A549 (cell line): Measurements from ENCODE around the gene KRT13. TPM values are rescaled to one million over a fixed set of nuclear protein-coding genes. Genes with fewer than 3 reads are reported as not detected.

Experiments used
- ATAC-seq, 2 experiments: fragments of 200-7000 bp in 1 of 2; fragments of >200 bp in 1 of 2; cut with Nextera tagmentation in 1 of 2; cut with Tn5 transposase in 1 of 2; 3 replicates each; pipeline versions ENCODE4 v1.8.0 to v1.9.1; 2018 to 2020; ENCODE audit warnings: mild to moderate bottlenecking in 1 of 2, moderate library complexity in 1 of 2
- CTCF ChIA-PET: fragments of 300-600 bp; sonication (Branson Sonifier 250); formaldehyde crosslinking; extraction: SDS; loops from one replicate; lab custom pipeline; 2021; ENCODE audit warnings: antibody characterized with exemption, inconsistent platforms; lab: Yijun Ruan, JAX
- POLR2A ChIA-PET: fragments of 350-600 bp; formaldehyde crosslinking; extraction: SDS; loops from one replicate; lab custom pipeline; 2021; ENCODE audit warnings: antibody characterized with exemption, inconsistent platforms; lab: Yijun Ruan, JAX
- DNase-seq, 2 experiments: peaks; one replicate each; pipeline versions ENCODE4 v3.0.0 to v3.0.0-alpha.2; 2011 to 2016; ENCODE audit warnings: low read depth in 1 of 2, low spot score in 1 of 2
- FAIRE-seq: peaks from 2 replicates; lab custom pipeline; 2011; peaks lifted over from hg19 to GRCh38; lab: Jason Lieb, UNC
- H3K27ac ChIP-seq, 2 experiments: fragments of >200 bp; sonication (Bioruptor Twin); formaldehyde crosslinking; 3 replicates each; pipeline ENCODE4 v1.5.1; 2016 to 2017
- H3K4me1 ChIP-seq: fragments of >200 bp; sonication (Bioruptor Twin); formaldehyde crosslinking; 3 replicates; pipeline ENCODE4 v1.6.1; 2016
- H3K4me2 ChIP-seq: fragments of >200 bp; sonication (Bioruptor Twin); formaldehyde crosslinking; 3 replicates; pipeline ENCODE4 v1.6.1; 2016
- H3K4me3 ChIP-seq: fragments of >200 bp; sonication (Bioruptor Twin); formaldehyde crosslinking; 3 replicates; pipeline ENCODE4 v1.5.1; 2016
- H3K9me3 ChIP-seq: fragments of >200 bp; sonication (Bioruptor Twin); formaldehyde crosslinking; 3 replicates; pipeline ENCODE4 v1.6.1; 2016
- BCL3 ChIP-seq: fragments of >200 bp; sonication (Bioruptor Twin); formaldehyde crosslinking; IDR thresholded peaks from 3 replicates; pipeline ENCODE4 v1.6.1; 2016
- CHD4 ChIP-seq: fragments of 200-600 bp; sonication (generic); IDR thresholded peaks from 2 replicates; pipeline ENCODE4 v1.6.1; 2016; ENCODE audit warnings: antibody characterized with exemption, mild to moderate bottlenecking, borderline replicate concordance
- CTCF ChIP-seq: fragments of >200 bp; sonication (Bioruptor Twin); formaldehyde crosslinking; IDR thresholded peaks from 3 replicates; pipeline ENCODE4 v1.5.1; 2016
- EHF ChIP-seq: fragments of 250-450 bp; sonication (Bioruptor Pico); IDR thresholded peaks from 2 replicates; pipeline ENCODE4 v1.5.0; 2020; ENCODE audit warnings: mild to moderate bottlenecking
- ESRRA ChIP-seq: fragments of 150-350 bp; IDR thresholded peaks from 2 replicates; pipeline ENCODE4 v1.6.1; 2014; ENCODE audit warnings: mild to moderate bottlenecking, low read length, borderline replicate concordance
- FOSB ChIP-seq: fragments of 250-450 bp; sonication (Bioruptor Pico); IDR thresholded peaks from 2 replicates; pipeline ENCODE4 v1.5.0; 2020; ENCODE audit warnings: mild to moderate bottlenecking, moderate library complexity
- FOSL2 ChIP-seq, 2 experiments: fragments of 450-650 bp in 1 of 2; fragments of >200 bp in 1 of 2; sonication (Bioruptor Twin) in 1 of 2; formaldehyde crosslinking; IDR thresholded peaks; 2 replicates each; pipeline versions ENCODE4 v1.5.0 to v1.6.1; 2016 to 2020; ENCODE audit warnings: mild to moderate bottlenecking in 1 of 2, moderate library complexity in 1 of 2
- FOXS1 ChIP-seq: fragments of 250-450 bp; sonication (Bioruptor Pico); IDR thresholded peaks from 2 replicates; pipeline ENCODE4 v1.5.0; 2020; ENCODE audit warnings: mild to moderate bottlenecking, moderate library complexity
- HDAC2 ChIP-seq: fragments of 200-600 bp; sonication (generic); IDR thresholded peaks from 2 replicates; pipeline ENCODE4 v1.6.1; 2016
- HEYL ChIP-seq: fragments of 250-450 bp; sonication (Bioruptor Pico); IDR thresholded peaks from 2 replicates; pipeline ENCODE4 v1.8.0; 2021; ENCODE audit warnings: mild to moderate bottlenecking, moderate library complexity
- HMGXB4 ChIP-seq: fragments of 250-450 bp; sonication (Bioruptor Pico); IDR thresholded peaks from 2 replicates; pipeline ENCODE4 v1.5.0; 2021; ENCODE audit warnings: mild to moderate bottlenecking, moderate library complexity, borderline replicate concordance
- HOXB13 ChIP-seq: fragments of 250-450 bp; sonication (Bioruptor Pico); IDR thresholded peaks from 2 replicates; pipeline ENCODE4 v1.5.0; 2020; ENCODE audit warnings: low read depth, mild to moderate bottlenecking, moderate library complexity
- JUN ChIP-seq, 2 experiments: fragments of >200 bp; sonication (Bioruptor Twin); formaldehyde crosslinking; IDR thresholded peaks; 2 replicates in 1 of 2; 3 replicates in 1 of 2; pipeline ENCODE4 v1.6.1; 2016 to 2017
- JUNB ChIP-seq: fragments of >200 bp; sonication (Bioruptor Twin); formaldehyde crosslinking; IDR thresholded peaks from 2 replicates; pipeline ENCODE4 v1.6.1; 2016
- MAFK ChIP-seq: fragments of 450-650 bp; IDR thresholded peaks from 2 replicates; pipeline ENCODE4 v1.6.1; 2014; ENCODE audit not compliant: partially characterized antibody
- MAZ ChIP-seq: fragments of 150-350 bp; IDR thresholded peaks from 2 replicates; pipeline ENCODE4 v1.6.1; 2014; ENCODE audit warnings: antibody characterized with exemption, low read depth, low read length, borderline replicate concordance
- MYC ChIP-seq: IDR thresholded peaks from 2 replicates; pipeline ENCODE4 v1.6.1; 2012; ENCODE audit warnings: mild to moderate bottlenecking, inconsistent platforms, low read length, improper control_type of control experiment, borderline replicate concordance
- NFE2L2 ChIP-seq: fragments of 150-350 bp; conservative IDR thresholded peaks from 2 replicates; pipeline ENCODE4 v1.6.1; 2014; ENCODE audit warnings: low read length
- NR3C1 ChIP-seq: fragments of >200 bp; sonication (Bioruptor Twin); formaldehyde crosslinking; IDR thresholded peaks from 3 replicates; pipeline ENCODE4 v1.6.1; 2017
- PBX3 ChIP-seq: IDR thresholded peaks from 2 replicates; pipeline ENCODE4 v1.6.1; 2012
- POLR2AphosphoS2 ChIP-seq: conservative IDR thresholded peaks from 2 replicates; pipeline ENCODE4 v1.6.1; 2012; ENCODE audit warnings: low read length, improper control_type of control experiment, inconsistent platforms
- RFX5 ChIP-seq: fragments of 450-650 bp; IDR thresholded peaks from 2 replicates; pipeline ENCODE4 v1.7.1; 2014; ENCODE audit warnings: antibody characterized with exemption, mild to moderate bottlenecking, moderate library complexity
- RNF2 ChIP-seq: fragments of 200-600 bp; sonication (generic); IDR thresholded peaks from 2 replicates; pipeline ENCODE4 v1.6.1; 2016; ENCODE audit warnings: low read depth, mild to moderate bottlenecking, antibody characterized with exemption, moderate library complexity, borderline replicate concordance
- SMC3 ChIP-seq: fragments of >200 bp; sonication (Bioruptor Twin); formaldehyde crosslinking; IDR thresholded peaks from 3 replicates; pipeline ENCODE4 v1.6.1; 2018; ENCODE audit warnings: inconsistent platforms
- WGBS: methylation state at CpG from one replicate; pipeline ENCODE4 v1.1.6; 2017; ENCODE audit errors: missing lambda C conversion rate; 5-methylcytosine and 5-hydroxymethylcytosine counted together
- polyA plus RNA-seq, 4 experiments: library from polyadenylated mRNA; depleted of rRNA in 3 of 4; stranded (reverse); fragments of >200 nt; fragmentation: RNase III in 1 of 4; extraction: RNeasy Plus Mini Kit Qiagen cat#74134 plus additional on column Dnase treatment in 1 of 4; gene quantifications; 2 replicates in 3 of 4; 3 replicates in 1 of 4; pipeline ENCODE4 v1.2.3, GENCODE V29; 2011 to 2017

KRT13 gene
- polyA plus RNA-seq, 2 of the 4 experiments (the other 2 are of a cell fraction): 0.06 TPM; not detected in 1

GRCh38 chr17:41467561-41467960, 37.9 kb downstream of the KRT13 start (continued):
- TF ChIP-seq ESRRA (no peak), MAFK (no peak), EHF (CRISPR knock-in tag) (no peak), NFE2L2 (no peak)

GRCh38 chr17:41466988-41467387, 38.4 kb downstream of the KRT13 start, which contains the start of gene KRT32:
Gene KRT32 (minus strand): TSS chr17:41467386. CDS start chr17:41467325, 61 bp downstream.
- Histone ChIP-seq H3K4me2 (no peak within 1 kb of the TSS), H3K9me3 (peaks cover 25% of the 10 kb centered on the region), H3K4me1 (peaks cover 13% of the 10 kb centered on the region), H3K4me3 (no peak within 1 kb of the TSS), H3K27ac (no peak within 1 kb of the TSS)
- CTCF ChIA-PET: interaction anchor here (0.9 to 2.9 kb wide), 6 partner anchors 14 to 182 kb away, joined by 3 to 22 read pairs (median 4); partner anchors contain the start of gene KRT35
- POLR2A ChIA-PET: no interaction called here
- WGBS: 75% methylated on average over 14 of the region's 14 CpGs
- ATAC-seq (no peak), FAIRE-seq (no peak), DNase-seq (no peak)
- TF ChIP-seq HDAC2 (no peak), NR3C1 (no peak), MYC (no peak), FOSB (CRISPR knock-in tag) (no peak), BCL3 (no peak)

- 2% methylated on average over 6 of the region's 6 CpGs for WGBS
- DNase-seq: peak; percentile 50 to 79
- peaks cover 19% of the 10 kb centered on the region; the same call in 2 of the 3 replicates for H3K9me3 ChIP-seq
- ATAC-seq: peak; percentile 76 to 77; a peak in 5 of 6 replicates
- no peak overlapping the region for H3K4me3 ChIP-seq
- TF ChIP-seq RNF2: no peak
- TF ChIP-seq MAZ: no peak
- no peak for TF ChIP-seq SMC3
- no peak for TF ChIP-seq PBX3
- TF ChIP-seq FOSL2 (IDR thresholded peaks at IDR 0.05): no peak
- peak; percentile 18; the same call in 1 of the 2 replicates for TF ChIP-seq FOSL2 (CRISPR knock-in tag; IDR thresholded peaks at IDR 0.05)
- TF ChIP-seq JUNB: 0 out of 2 replicates have a peak, but pooled peaks have one; percentile 21
- no peak for TF ChIP-seq CHD4
- TF ChIP-seq FOXS1 (CRISPR knock-in tag): no peak
- no peak for TF ChIP-seq HOXB13 (CRISPR knock-in tag)
- peaks cover 13% of the 10 kb centered on the region for H3K4me1 ChIP-seq
- peak overlapping the region; percentile 27 for H3K4me2 ChIP-seq
- POLR2A ChIA-PET: no interaction called here
- no peak overlapping the region for H3K27ac ChIP-seq
- no peak for FAIRE-seq
- CTCF ChIA-PET: interaction anchor here (1.3 to 3.7 kb wide), 4 partner anchors 13 to 184 kb away, joined by 3 to 13 read pairs (median 7); partner anchors contain the start of gene KRT38
These were observed 40.7 kb downstream of the KRT13 start for GRCh38 chr17:41464682-41465081.

- DNase-seq (no peak), ATAC-seq (no peak), FAIRE-seq (no peak)
- 93% methylated on average over 11 of the region's 11 CpGs for WGBS
- Histone ChIP-seq H3K4me1 (peaks cover 13% of the 10 kb centered on the region), H3K4me3 (no peak overlapping the region), H3K27ac (no peak overlapping the region), H3K4me2 (peak overlapping the region; percentile 27; the same call in 2 of the 3 replicates), H3K9me3 (peaks cover 19% of the 10 kb centered on the region; the same call in 2 of the 3 replicates)
- ChIA-PET POLR2A (no interaction called here), CTCF (interaction anchor here (0.7 to 3.7 kb wide), 7 partner anchors 12 to 203 kb away, joined by 3 to 13 read pairs (median 5); partner anchors contain the start of gene KRT38)
- no peak for TF ChIP-seq HEYL (CRISPR knock-in tag)
- TF ChIP-seq BCL3: no peak
- no peak for TF ChIP-seq RFX5
- TF ChIP-seq CTCF: no peak
- TF ChIP-seq JUN (IDR thresholded peaks at IDR 0.05): no peak
- no peak for TF ChIP-seq POLR2AphosphoS2
- TF ChIP-seq ESRRA: no peak
- TF ChIP-seq HMGXB4 (CRISPR knock-in tag): no peak
These were observed 41.2 kb downstream of the KRT13 start for GRCh38 chr17:41464173-41464572.
